Osteoblast (primary cell): ENCODE data around the gene ZG16. TPM values are rescaled to one million over a fixed set of nuclear protein-coding genes. Genes with fewer than 3 reads are reported as not detected.

Experiments
- DNase-seq: peaks from one replicate; pipeline ENCODE4 v3.0.0; 2011; ENCODE audit warnings: low spot score, mixed read lengths; ENCODE audit not compliant: insufficient read length; ENCODE audit errors: missing footprints
- H2AFZ ChIP-seq: 2 replicates; pipeline ENCODE4 v1.6.0; 2011; ENCODE audit warnings: mild to moderate bottlenecking, low read length
- H3K27ac ChIP-seq: 2 replicates; pipeline ENCODE4 v1.5.1; 2011; ENCODE audit warnings: mild to moderate bottlenecking, low read depth, low read length, moderate library complexity
- H3K27me3 ChIP-seq: 2 replicates; pipeline ENCODE4 v1.6.0; 2012; ENCODE audit warnings: mild to moderate bottlenecking, control low read depth, inconsistent platforms, low read length, moderate library complexity; ENCODE audit not compliant: insufficient read depth
- H3K36me3 ChIP-seq: 2 replicates; pipeline ENCODE4 v1.5.1; 2011; ENCODE audit warnings: mild to moderate bottlenecking, low read length, control low read depth, moderate library complexity; ENCODE audit not compliant: insufficient read depth
- H3K4me1 ChIP-seq: 2 replicates; pipeline ENCODE4 v1.5.1; 2011; ENCODE audit warnings: mild to moderate bottlenecking, low read length, control low read depth, moderate library complexity; ENCODE audit not compliant: insufficient read depth
- H3K4me2 ChIP-seq: 2 replicates; pipeline ENCODE4 v1.6.0; 2011; ENCODE audit warnings: mild to moderate bottlenecking, low read length; ENCODE audit not compliant: insufficient read depth
- H3K4me3 ChIP-seq: fragments of 200-600 bp; sonication (generic); 3 replicates; pipeline ENCODE4 v1.5.1; 2012; ENCODE audit warnings: mild to moderate bottlenecking, low read length, inconsistent platforms; ENCODE audit not compliant: insufficient read depth
- H3K79me2 ChIP-seq: 2 replicates; pipeline ENCODE4 v1.6.0; 2012; ENCODE audit warnings: mild to moderate bottlenecking, low read length, control low read depth, inconsistent platforms; ENCODE audit not compliant: insufficient read depth
- H3K9me3 ChIP-seq: 2 replicates; pipeline ENCODE4 v1.5.1; 2011; ENCODE audit warnings: low read depth, low read length, control low read depth
- H4K20me1 ChIP-seq: 2 replicates; pipeline ENCODE4 v1.6.0; 2012; ENCODE audit warnings: mild to moderate bottlenecking, low read length, control low read depth; ENCODE audit not compliant: insufficient read depth
- CTCF ChIP-seq: IDR thresholded peaks from 2 replicates; pipeline ENCODE4 v1.5.1; 2011; ENCODE audit warnings: mild to moderate bottlenecking, low read depth, low read length, moderate library complexity; ENCODE audit errors: extremely low read depth
- total RNA-seq: library from RNA; depleted of rRNA; stranded (reverse); fragments of >200 nt; gene quantifications from 2 replicates; pipeline ENCODE4 v1.2.3, GENCODE V29; 2012

The ZG16 gene
- total RNA-seq, 1 donor = not detected

- DNase-seq = peak; percentile 89
- no peak for TF ChIP-seq CTCF
- Histone ChIP-seq H3K9me3 (no peaks in the 10 kb centered on the region), H4K20me1 (peaks cover 24% of the 10 kb centered on the region), H3K79me2 (peaks cover 81% of the 10 kb centered on the region), H3K36me3 (peaks cover 16% of the 10 kb centered on the region), H2AFZ (peak overlapping the region; percentile 44), H3K27me3 (no peaks in the 10 kb centered on the region), H3K27ac (peak overlapping the region; percentile 88), H3K4me1 (peaks cover 66% of the 10 kb centered on the region), H3K4me3 (peak overlapping the region; percentile 90), H3K4me2 (peak overlapping the region; percentile 99)
Measured at GRCh38 chr16:29820730-29821642, 42.9 kb downstream of the ZG16 start.

GRCh38 chr16:29821643-29822115, 43.6 kb downstream of the ZG16 start:
- DNase-seq = peak; percentile 94
- Histone ChIP-seq H3K36me3 (peaks cover 16% of the 10 kb centered on the region), H3K4me1 (peaks cover 71% of the 10 kb centered on the region), H2AFZ (peak overlapping the region; percentile 44), H3K4me2 (peak overlapping the region; percentile 99), H3K27me3 (no peaks in the 10 kb centered on the region), H3K9me3 (no peaks in the 10 kb centered on the region), H3K79me2 (peaks cover 86% of the 10 kb centered on the region), H3K4me3 (peak overlapping the region; percentile 90), H4K20me1 (peaks cover 26% of the 10 kb centered on the region), H3K27ac (peak overlapping the region; percentile 88)
- no peak for TF ChIP-seq CTCF

- peaks cover 71% of the 10 kb centered on the region for H3K4me1 ChIP-seq
- no peak for TF ChIP-seq CTCF
- H4K20me1 ChIP-seq = peaks cover 48% of the 10 kb centered on the region
- peak; percentile 92 for DNase-seq
- H3K4me2 ChIP-seq = peak overlapping the region; percentile 76
- H3K27me3 ChIP-seq = no peaks in the 10 kb centered on the region
- H3K27ac ChIP-seq = peak overlapping the region; percentile 59
- H3K4me3 ChIP-seq = peak overlapping the region; percentile 42
- peaks cover 92% of the 10 kb centered on the region for H3K79me2 ChIP-seq
- H3K9me3 ChIP-seq = no peaks in the 10 kb centered on the region
- H3K36me3 ChIP-seq = peaks cover 2% of the 10 kb centered on the region
- no peak overlapping the region for H2AFZ ChIP-seq
Measured at GRCh38 chr16:29824589-29825144, 46.6 kb downstream of the ZG16 start.
